GM18858 (cell line): ENCODE data around the gene SEC11A.

Source experiments
- ATAC-seq: cut with Tn5 transposase; IDR thresholded peaks from one replicate; pipeline ENCODE4 v1.9.1; 2021; ENCODE audit not compliant: unreplicated experiment

SEC11A gene

GRCh38 chr15:84685304-84685703 is 30.6 kb downstream of the SEC11A start:
- ATAC-seq = no peak

DNA sequence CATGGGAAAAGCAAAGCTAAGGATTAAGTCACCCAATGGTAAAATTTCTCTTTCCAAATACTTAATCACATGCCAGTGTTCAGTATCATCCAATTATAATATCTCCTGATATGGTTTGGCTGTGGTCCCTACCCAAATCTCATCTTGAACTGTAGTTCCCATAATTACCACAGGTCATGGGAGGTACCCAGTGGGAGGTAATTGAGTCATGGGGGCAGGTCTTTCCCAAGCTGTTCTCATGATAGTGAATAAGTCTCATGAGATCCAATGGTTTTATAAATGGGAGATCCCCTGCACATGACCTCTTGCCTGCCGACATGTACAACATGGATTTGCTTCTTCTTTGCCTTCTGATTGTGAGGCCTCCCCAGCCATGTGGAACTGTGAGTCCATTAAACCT is 31.8 kb downstream of the SEC11A start:
- ATAC-seq = no peak

DNA sequence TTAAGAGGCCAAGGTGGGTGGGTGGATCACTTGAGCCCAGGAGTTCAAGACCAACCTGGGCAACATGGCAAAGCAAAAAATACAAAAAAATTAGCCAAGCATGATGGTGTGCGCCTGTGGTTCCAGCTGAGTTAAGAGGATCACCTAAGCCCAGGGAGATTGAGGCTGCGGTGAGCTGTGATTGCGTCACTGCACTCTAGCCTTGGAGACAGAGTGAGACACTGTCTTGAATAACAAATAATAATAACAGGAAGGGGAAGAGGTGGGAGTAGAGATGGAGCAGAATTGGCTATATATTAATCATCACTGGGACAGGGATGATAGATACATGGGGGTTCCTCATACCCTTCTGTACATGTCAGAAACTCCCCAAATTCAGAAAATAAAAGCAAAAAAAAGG is 34.1 kb downstream of the SEC11A start:
- ATAC-seq = no peak

DNA sequence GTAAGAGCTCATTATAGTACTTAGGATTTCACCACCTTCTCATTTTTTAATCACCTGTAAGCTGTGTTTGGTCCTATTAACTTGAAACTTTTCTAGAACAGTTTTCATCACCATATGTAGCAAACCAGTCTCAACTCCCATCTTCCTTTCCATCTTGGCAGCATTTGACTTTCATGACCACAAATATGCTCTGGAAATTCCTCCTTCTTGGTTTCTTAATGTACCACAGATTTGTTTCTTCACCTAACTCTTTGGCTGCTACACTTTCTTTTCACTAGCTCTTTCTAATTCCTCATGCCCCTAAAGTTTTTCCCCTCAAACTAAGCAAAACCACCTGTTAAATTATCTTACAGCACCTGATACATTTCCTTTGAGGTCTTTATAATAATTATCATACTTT is 44.7 kb downstream of the SEC11A start:
- no peak for ATAC-seq

DNA sequence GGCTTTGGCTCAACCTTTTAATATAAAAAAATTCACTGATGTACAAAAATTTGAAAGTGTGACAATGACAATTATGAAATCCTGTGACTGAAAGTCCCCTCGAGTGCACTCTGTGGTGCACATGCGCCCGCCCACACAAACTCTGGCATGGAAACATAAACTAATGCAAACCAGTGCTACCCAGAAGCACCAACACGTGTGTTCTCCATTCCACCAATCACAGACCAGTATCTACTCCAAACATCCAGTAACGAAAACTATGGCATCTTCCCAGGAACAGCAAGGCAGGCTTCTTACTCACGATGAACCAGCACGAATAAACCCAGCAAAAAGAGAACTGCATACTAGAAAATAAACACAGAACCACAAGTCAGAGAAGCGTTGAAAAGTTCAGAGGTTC is 46.2 kb downstream of the SEC11A start:
- ATAC-seq = no peak

- no peak for ATAC-seq
Observed at GRCh38 chr15:84668221-84668982, 47.5 kb downstream of the SEC11A start.

GRCh38 chr15:84666373-84666772 is 49.6 kb downstream of the SEC11A start:
- ATAC-seq = no peak

DNA sequence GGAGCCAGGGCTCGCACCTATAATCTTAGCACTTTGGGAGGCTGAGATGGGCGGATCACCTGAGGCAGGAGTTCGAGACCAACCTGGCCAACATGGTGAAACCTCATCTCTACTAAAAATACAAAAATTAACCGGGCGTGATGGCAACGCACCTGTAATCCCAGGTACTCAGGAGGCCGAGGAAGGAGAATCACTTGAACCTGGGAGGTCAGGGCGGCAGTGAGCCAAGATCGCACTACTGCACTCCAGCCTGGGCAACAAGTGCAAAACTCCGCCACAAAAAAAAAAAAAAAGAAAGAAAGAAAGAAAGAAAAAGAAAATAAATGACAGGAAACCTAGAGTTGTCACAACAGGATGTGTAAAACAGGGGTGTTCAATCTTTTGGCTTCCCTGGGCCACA is 54.9 kb downstream of the SEC11A start:
- no peak for ATAC-seq

DNA sequence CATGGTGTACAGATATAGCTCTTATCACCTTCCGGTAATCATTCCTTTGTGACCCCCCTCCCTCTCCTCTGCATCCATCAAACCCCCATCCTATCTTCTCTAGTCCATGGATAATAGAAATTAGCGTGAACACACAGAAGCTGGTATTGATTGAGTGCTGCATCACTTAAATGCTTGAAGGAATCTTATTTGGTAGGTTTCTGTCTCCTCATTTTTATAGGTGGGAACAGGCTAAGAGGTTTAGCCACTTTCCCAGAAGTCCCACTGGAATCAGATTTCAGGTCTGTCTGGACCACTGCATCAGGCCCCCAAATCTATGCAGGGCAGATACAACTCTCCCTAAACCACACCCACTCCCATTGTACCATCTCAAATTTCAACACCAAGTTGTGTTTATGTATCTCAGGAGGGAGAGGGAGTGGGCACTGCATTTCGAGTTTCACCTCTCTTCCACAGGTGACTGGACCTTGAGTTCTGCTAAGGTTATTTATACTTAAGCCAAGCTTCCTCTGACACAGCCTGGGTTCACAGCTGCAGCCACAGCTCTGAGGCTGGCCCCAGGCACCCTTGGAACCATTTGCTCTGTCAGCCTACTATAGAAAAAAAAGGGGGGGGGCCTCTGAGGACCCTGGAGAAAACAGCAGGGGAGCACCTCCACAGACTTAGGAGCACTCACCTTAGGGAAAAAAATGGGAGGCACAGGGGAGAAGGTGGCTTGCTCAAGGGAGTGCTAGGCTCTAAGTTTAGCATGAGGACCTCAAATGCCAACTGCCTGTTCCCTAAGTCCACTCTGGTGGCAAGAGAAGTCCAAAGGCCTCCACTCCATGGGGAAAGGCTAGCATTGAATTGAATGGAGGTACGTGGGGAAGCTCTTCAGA is 55.8 kb downstream of the SEC11A start:
- ATAC-seq = no peak

DNA sequence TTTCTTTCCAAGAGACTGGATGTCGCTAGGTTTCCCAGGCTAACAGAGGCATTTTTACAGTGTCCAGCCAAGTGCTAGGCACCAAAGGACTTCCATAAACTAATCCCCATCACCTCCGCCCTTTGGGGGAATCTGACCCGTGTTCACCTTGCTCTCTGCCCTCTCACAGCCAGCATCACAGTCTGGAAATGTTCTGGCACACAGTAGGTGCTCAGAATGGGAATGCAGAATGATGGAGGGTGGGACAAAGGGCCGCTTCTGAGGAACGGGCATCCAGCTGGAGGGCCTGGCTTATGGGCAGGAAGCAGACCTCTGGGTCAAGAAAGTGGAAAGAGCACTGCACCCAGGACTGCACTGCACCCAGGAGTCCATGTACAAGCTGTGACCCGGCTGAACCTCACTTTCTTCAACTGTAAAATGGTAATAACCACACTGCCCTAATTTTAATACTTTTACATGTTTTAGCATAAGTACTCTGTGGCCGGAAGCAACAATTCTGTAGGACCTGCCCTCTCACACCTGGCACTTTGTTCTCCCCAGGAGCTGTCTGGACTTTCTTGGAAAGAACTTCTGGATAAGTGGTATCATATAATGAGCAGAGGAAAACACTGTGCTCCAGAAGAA is 57.0 kb downstream of the SEC11A start:
- no peak for ATAC-seq

DNA sequence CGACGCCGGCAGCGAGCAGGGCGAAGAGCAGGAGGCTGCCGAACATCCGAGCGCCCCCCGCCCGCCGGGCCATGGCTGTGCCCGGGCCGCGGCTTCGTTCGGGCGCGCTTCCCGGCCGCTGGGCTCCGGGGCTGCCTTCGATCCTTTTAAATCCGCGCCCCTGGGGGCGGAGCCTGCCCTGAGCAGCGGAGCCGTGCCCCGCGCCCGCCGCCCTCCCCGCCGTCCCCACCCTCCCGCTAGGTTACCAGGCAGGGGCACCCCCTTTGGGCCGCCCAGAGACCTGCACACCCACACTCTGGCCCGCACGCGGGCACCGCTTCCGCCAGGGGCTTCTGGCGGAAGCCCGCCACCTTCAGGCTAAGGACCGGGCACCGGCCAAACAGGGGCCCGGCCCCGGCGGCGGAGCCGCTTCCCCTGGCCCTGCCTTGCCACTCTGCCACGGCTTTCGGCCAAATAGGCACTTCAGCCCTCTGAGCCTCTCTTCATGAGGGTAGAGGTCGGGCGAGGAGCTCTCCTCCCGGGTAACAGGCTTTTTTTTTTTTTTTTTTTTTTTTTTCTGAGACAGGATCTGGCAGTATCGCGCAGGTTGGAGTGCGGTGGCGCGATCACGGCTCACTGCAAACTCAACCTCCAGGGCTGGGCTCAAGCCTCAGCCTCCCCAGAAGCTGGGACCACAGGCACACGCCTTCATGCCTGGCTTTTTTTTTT is 57.7 kb downstream of the SEC11A start, which contains the start of gene NMB:
Gene NMB, minus strand, starts transcription at position 120 of the 708 bp plus-strand sequence. Its CDS starts 47 bp downstream, at position 73.
- ATAC-seq = peak; percentile 52

DNA sequence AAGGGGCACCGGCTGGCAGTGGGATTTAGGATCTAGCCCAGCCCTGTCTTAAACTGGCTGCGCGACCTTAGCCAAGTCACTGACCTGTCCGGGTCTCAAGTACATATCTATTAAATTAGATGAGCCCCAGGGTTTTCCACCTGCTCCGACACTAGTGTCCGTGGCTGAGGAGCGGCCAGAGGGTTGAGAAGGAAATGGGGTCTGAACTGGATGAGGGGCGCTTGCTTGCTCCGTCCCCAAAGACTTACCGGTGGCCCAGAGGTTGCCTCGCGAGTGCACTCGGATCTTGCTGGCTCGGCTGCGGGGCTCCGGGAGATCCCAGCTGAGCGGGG is 58.2 kb downstream of the SEC11A start:
- ATAC-seq = no peak

DNA sequence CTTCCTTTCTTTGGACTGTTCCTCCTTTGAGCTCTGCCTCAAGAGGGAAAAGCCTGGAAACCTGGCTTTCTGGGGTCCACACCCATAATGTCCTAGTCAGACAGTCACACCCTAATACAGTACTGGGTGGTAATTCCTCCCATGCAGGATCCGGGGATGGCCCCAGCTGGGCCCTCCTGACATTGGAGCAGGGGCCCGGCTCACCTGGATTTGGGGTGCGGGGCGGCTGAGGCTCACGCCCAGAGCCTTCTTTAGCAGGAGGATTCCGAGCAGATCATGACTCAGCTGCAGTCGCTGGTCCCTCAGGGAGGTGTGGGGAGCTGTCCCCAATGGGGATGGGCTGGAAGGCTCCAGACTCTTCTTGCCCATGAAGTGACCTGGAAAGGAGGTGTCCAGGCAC is 59.0 kb downstream of the SEC11A start:
- ATAC-seq = no peak

- ATAC-seq = no peak
Observed at GRCh38 chr15:84654689-84655453, 61.1 kb downstream of the SEC11A start.

- peak; percentile 60 for ATAC-seq
Observed at GRCh38 chr15:84653910-84654688, 61.8 kb downstream of the SEC11A start, which contains the start of gene WDR73. Gene WDR73 (minus strand): TSS chr15:84654283. CDS start chr15:84654274, 9 bp downstream.

- ATAC-seq = no peak
Observed at GRCh38 chr15:84653584-84653909, 62.4 kb downstream of the SEC11A start.

DNA sequence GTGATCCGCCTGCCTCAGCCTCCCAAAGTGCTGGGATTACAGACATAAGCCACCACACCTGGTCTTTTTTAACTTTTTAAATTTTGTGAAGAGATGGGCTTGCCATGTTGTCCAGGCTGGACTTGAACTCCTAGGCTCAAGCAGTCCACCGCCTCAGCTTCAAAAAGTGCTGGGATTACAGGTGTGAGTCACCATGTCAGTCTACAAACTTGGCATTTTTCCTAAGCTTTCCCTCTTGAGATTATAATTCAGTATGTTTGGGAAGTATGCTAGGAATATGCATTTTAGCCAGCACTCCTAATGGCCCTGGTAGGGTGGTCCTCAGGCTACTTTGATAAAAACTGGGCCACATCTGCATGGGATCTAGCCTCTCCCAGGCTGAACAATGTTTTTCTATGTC is 66.2 kb downstream of the SEC11A start:
- no peak for ATAC-seq

DNA sequence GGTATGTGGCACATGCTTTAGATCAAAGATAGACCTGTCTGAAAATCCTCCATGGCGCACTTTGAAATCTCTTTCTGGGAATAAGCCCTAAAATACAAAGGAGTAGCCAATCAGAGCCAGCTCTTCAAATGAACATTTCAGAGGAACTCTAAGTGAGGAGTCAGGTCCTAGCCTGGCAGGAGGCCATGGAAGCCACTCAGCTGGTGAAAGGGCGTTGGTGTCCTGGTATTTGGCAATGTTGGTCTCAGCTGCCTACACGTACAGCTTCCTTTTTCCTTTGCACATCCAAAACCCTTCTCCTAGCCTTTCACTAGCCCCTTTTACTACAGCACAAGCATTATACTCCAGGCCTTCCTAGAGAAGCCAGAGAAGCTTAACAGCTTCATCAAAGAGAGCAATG is 67.4 kb downstream of the SEC11A start:
- ATAC-seq = no peak

- no peak for ATAC-seq
Observed at GRCh38 chr15:84647726-84648125, 68.2 kb downstream of the SEC11A start.

GRCh38 chr15:84645997-84646396 is 69.9 kb downstream of the SEC11A start:
- no peak for ATAC-seq
